ENCODE results near the gene PRDM15. TPM values are rescaled to one million over a fixed set of nuclear protein-coding genes. Genes with fewer than 3 reads are reported as not detected.

Gene PRDM15
- total RNA-seq, 5 donors from 2014 or later (not counting 1 experiment from before 2014, with no cell fraction given), result 17.8 to 22.0 (median 20.7) TPM

DNA sequence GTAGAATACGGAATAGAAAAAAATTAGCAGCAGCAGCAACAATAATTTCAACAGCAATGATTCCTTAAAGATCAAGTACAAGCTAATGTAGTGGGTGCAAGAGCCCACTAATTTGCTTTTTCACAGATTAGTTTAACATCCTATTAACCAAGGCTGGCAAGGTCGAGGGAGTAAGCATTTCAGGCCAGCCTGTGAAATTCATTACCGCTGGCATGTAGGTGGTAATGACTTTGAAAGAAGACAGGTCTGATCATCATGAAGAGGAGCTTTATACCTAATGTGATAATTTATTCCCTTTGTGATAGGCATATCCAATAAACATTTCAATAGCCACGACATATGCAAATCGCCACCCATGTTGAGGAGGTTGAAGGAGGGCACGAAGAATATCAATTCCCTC lies 11.2 kb upstream of the PRDM15 start:
- no peak overlapping the region for H3K4me3 Mint-ChIP-seq
- WGBS (ENCODE audit: insufficient coverage), result no CpG with 5 or more reads among the region's 6 CpGs

DNA sequence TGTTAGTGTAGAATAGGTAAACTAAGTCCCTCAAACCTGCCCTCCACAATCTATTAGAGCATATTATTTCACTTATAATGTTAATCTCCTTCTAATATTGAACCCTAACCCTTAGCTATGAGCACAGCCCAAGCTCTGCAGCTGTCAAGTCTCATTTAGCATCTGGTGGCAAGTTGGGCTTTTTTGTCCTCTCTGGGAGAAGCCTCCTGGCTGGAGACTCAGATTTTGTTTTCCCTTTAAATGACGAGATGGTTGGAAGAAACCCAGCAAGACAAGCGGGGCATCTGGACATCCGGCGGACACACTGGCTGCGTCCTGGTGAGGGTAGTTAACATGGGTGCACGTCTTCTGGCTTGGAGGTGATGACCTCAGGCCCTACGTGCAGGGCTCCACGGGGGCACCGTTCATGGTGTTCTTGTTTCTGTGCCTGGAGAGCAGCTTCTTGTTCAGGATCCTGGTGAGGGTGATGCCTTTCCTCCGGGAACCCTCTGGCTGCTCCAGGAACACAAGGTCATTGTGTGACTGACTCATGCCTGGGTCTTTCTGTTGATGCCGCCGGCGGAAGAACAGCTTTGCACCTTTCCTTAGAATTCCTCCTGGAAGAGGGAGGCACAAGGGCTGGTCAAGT lies 9.7 kb upstream of the PRDM15 start:
- no peak overlapping the region for H3K4me3 Mint-ChIP-seq
- H3K9me3 Mint-ChIP-seq, result no peaks in the 10 kb centered on the region
- no peaks in the 10 kb centered on the region for H3K9me3 ChIP-seq
- peaks cover 0 to 3% of the 10 kb centered on the region in 2 experiments for H3K27me3 ChIP-seq (replicated peaks in 1 of 2; ENCODE audit: control insufficient read depth in 2 of 2, extremely low read depth in 1 of 2, insufficient read depth in 2 of 2, low read length in 1 of 2)
- no peaks in the 10 kb centered on the region for H3K4me1 ChIP-seq (ENCODE audit: control insufficient read depth in 1 of 2, extremely low read depth in 1 of 2, insufficient read depth in 2 of 2, low read length in 2 of 2)
- CTCF ChIA-PET, result no interaction called here
- H3K27ac ChIP-seq (ENCODE audit: low read length), result no peak overlapping the region
- peaks cover 9% of the 10 kb centered on the region for H3K36me3 Mint-ChIP-seq
- H3K36me3 ChIP-seq (ENCODE audit: control insufficient read depth in 2 of 2, extremely low read depth in 1 of 2, insufficient read depth in 1 of 2, low read length in 1 of 2), result peaks cover 0 to 2% of the 10 kb centered on the region in 2 donors
- 97% methylated on average over 12 of the region's 13 CpGs for WGBS (ENCODE audit: insufficient coverage)
- H3K27me3 Mint-ChIP-seq, result no peaks in the 10 kb centered on the region
- H3K4me3 ChIP-seq (ENCODE audit: control insufficient read depth in 1 of 2, extremely low read depth in 1 of 2, low read length in 1 of 2), result no peak overlapping the region
- peaks cover 0 to 8% (median 0%) of the 10 kb centered on the region in 3 donors for H3K4me1 Mint-ChIP-seq
- H3K27ac Mint-ChIP-seq, result no peak overlapping the region
- ATAC-seq (replicated peaks in 1 of 4), result no peak
- POLR2A ChIA-PET, result no interaction called here
- no peak for DNase-seq

More for the DNA sequence above, 11.2 kb upstream of the PRDM15 start:
- Histone ChIP-seq H3K27me3 (replicated peaks in 1 of 2; ENCODE audit: control insufficient read depth in 2 of 2, extremely low read depth in 1 of 2, insufficient read depth in 2 of 2, low read length in 1 of 2) (no peaks in the 10 kb centered on the region), H3K36me3 (ENCODE audit: control insufficient read depth in 2 of 2, extremely low read depth in 1 of 2, insufficient read depth in 1 of 2, low read length in 1 of 2) (peaks cover 4 to 6% of the 10 kb centered on the region in 2 donors), H3K9me3 (no peaks in the 10 kb centered on the region), H3K4me3 (ENCODE audit: control insufficient read depth in 1 of 2, extremely low read depth in 1 of 2, low read length in 1 of 2) (no peak overlapping the region), H3K4me1 (ENCODE audit: control insufficient read depth in 1 of 2, extremely low read depth in 1 of 2, insufficient read depth in 2 of 2, low read length in 2 of 2) (no peaks in the 10 kb centered on the region), H3K27ac (ENCODE audit: low read length) (no peak overlapping the region)
- Mint-ChIP-seq H3K9me3 (no peaks in the 10 kb centered on the region), H3K27me3 (no peaks in the 10 kb centered on the region), H3K27ac (no peak overlapping the region), H3K36me3 (peaks cover 9% of the 10 kb centered on the region), H3K4me1 (peaks cover 2 to 8% (median 3%) of the 10 kb centered on the region in 3 donors)
- no peak for DNase-seq
- ChIA-PET CTCF (no interaction called here), POLR2A (interaction anchor here in 1 of 2 donors (0.5 kb wide), 1 partner anchor 43 kb away, joined by 3 read pairs; no protein-coding TSS in a partner anchor)
- no peak for ATAC-seq (replicated peaks in 1 of 4)

DNA sequence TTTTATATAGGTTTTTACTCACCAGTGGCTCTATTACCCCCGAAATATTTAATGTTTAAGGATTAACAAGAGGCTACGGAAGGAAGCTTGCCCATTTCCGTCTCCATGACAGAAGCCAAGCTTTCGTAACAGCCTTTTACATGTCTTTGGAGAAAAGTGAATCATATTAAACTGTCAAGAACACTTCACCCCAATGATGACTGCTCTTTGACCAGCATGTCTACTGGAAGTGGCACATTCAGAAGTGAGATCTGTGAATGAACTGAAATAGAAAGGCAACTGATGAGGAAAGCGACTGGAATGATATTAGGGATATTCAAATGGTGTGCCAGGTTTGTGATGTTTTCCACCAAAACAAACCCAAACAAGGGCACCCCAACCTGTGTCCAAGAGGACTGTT lies 8.5 kb upstream of the PRDM15 start:
- Mint-ChIP-seq H3K9me3 (no peaks in the 10 kb centered on the region), H3K27me3 (no peaks in the 10 kb centered on the region), H3K36me3 (peaks cover 9% of the 10 kb centered on the region), H3K4me1 (peaks cover 0 to 8% (median 0%) of the 10 kb centered on the region in 3 donors), H3K4me3 (no peak overlapping the region), H3K27ac (no peak overlapping the region)
- ChIA-PET POLR2A (no interaction called here), CTCF (no interaction called here)
- no CpG with 5 or more reads among the region's 5 CpGs for WGBS (ENCODE audit: insufficient coverage)
- Histone ChIP-seq H3K27ac (ENCODE audit: low read length) (no peak overlapping the region), H3K27me3 (replicated peaks in 1 of 2; ENCODE audit: control insufficient read depth in 2 of 2, extremely low read depth in 1 of 2, insufficient read depth in 2 of 2, low read length in 1 of 2) (peaks cover 0 to 6% of the 10 kb centered on the region in 2 experiments), H3K9me3 (no peaks in the 10 kb centered on the region), H3K4me3 (ENCODE audit: control insufficient read depth in 1 of 2, extremely low read depth in 1 of 2, low read length in 1 of 2) (no peak overlapping the region), H3K36me3 (ENCODE audit: control insufficient read depth in 2 of 2, extremely low read depth in 1 of 2, insufficient read depth in 1 of 2, low read length in 1 of 2) (peaks cover 0 to 2% of the 10 kb centered on the region in 2 donors), H3K4me1 (ENCODE audit: control insufficient read depth in 1 of 2, extremely low read depth in 1 of 2, insufficient read depth in 2 of 2, low read length in 2 of 2) (no peaks in the 10 kb centered on the region)
- ATAC-seq (replicated peaks in 1 of 4) (no peak), DNase-seq (no peak)

DNA sequence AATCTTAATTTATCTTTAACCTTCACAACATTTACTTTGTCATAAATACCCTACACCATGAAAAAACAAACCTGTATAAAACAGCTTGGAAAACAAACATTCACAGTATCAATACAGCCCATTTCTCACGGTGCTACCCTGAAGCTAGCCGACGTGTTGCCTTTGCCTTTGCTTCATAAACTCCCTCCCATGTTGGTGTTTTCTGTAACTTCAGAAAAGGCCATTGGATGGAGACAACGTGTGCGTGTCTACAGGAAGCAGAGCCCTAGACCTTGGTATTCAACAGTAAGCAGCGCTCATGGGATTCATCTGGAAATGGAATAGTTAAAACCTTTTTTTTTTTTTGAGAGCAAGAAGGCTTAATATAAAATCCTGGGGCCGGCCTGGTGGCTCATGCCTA lies 7.2 kb upstream of the PRDM15 start:
- H3K9me3 ChIP-seq, result no peaks in the 10 kb centered on the region
- ATAC-seq (replicated peaks in 1 of 4) (no peak), DNase-seq (no peak)
- Mint-ChIP-seq H3K4me1 (peaks cover 0 to 8% (median 0%) of the 10 kb centered on the region in 3 donors), H3K9me3 (no peaks in the 10 kb centered on the region), H3K27ac (no peak overlapping the region), H3K4me3 (no peak overlapping the region), H3K27me3 (no peaks in the 10 kb centered on the region), H3K36me3 (peaks cover 5% of the 10 kb centered on the region)
- no peak overlapping the region for H3K27ac ChIP-seq (ENCODE audit: low read length)
- WGBS (ENCODE audit: insufficient coverage), result 77% methylated on average over 6 of the region's 7 CpGs
- H3K27me3 ChIP-seq (replicated peaks in 1 of 2; ENCODE audit: control insufficient read depth in 2 of 2, extremely low read depth in 1 of 2, insufficient read depth in 2 of 2, low read length in 1 of 2), result peaks cover 0 to 6% of the 10 kb centered on the region in 2 experiments
- no peaks in the 10 kb centered on the region for H3K4me1 ChIP-seq (ENCODE audit: control insufficient read depth in 1 of 2, extremely low read depth in 1 of 2, insufficient read depth in 2 of 2, low read length in 2 of 2)
- peaks cover 0 to 2% of the 10 kb centered on the region in 2 donors for H3K36me3 ChIP-seq (ENCODE audit: control insufficient read depth in 2 of 2, extremely low read depth in 1 of 2, insufficient read depth in 1 of 2, low read length in 1 of 2)
- ChIA-PET POLR2A (no interaction called here), CTCF (no interaction called here)
- no peak overlapping the region for H3K4me3 ChIP-seq (ENCODE audit: control insufficient read depth in 1 of 2, extremely low read depth in 1 of 2, low read length in 1 of 2)

DNA sequence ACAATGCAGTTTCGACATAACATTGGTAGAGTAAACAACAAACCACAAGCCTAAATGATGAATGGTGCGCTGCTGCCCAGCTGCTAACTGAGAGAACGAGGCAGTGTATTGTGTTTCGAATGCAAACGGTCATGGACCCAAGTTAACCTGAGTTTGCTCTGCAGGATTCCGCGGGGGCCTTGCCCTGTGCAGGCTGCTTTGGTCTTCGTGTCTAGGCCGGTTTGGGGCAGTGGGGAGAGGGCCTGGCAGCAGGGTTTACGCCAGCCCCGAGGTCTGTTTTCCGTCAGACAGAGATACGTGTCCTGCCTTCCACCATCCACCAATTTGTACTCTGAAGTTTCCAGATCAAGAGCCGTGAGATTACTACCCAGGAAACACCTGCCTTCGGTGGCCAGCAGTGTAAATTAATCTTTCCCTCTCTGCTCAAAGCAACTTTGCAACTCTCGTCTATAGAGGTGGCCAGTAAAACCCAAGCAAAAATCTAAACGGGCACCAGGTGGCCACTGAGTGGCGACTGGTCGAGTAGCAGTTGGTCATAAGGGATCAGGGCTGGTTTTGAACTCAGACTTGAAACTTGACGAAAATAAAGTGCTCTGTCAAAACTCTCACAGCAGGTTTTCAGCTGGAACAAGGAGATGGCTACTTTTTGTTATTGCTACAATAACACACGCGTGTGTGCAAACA lies 6.3 kb upstream of the PRDM15 start:
- ChIA-PET CTCF (no interaction called here), POLR2A (no interaction called here)
- H3K36me3 ChIP-seq (ENCODE audit: control insufficient read depth in 2 of 2, extremely low read depth in 1 of 2, insufficient read depth in 1 of 2, low read length in 1 of 2), result peaks cover 0 to 2% of the 10 kb centered on the region in 2 donors
- no peak overlapping the region for H3K4me3 Mint-ChIP-seq
- no peak overlapping the region for H3K27ac Mint-ChIP-seq
- H3K27me3 Mint-ChIP-seq, result no peaks in the 10 kb centered on the region
- WGBS (ENCODE audit: insufficient coverage), result 56% methylated on average over 13 of the region's 22 CpGs
- peaks cover 0 to 6% of the 10 kb centered on the region in 2 experiments for H3K27me3 ChIP-seq (replicated peaks in 1 of 2; ENCODE audit: control insufficient read depth in 2 of 2, extremely low read depth in 1 of 2, insufficient read depth in 2 of 2, low read length in 1 of 2)
- no peaks in the 10 kb centered on the region for H3K9me3 ChIP-seq
- peaks cover 5% of the 10 kb centered on the region for H3K36me3 Mint-ChIP-seq
- ATAC-seq (replicated peaks in 1 of 4), result no peak
- H3K4me1 ChIP-seq (ENCODE audit: control insufficient read depth in 1 of 2, extremely low read depth in 1 of 2, insufficient read depth in 2 of 2, low read length in 2 of 2), result no peaks in the 10 kb centered on the region
- peaks cover 0 to 8% (median 0%) of the 10 kb centered on the region in 3 donors for H3K4me1 Mint-ChIP-seq
- no peaks in the 10 kb centered on the region for H3K9me3 Mint-ChIP-seq
- no peak overlapping the region for H3K27ac ChIP-seq (ENCODE audit: low read length)
- no peak for DNase-seq
- no peak overlapping the region for H3K4me3 ChIP-seq (ENCODE audit: control insufficient read depth in 1 of 2, extremely low read depth in 1 of 2, low read length in 1 of 2)

DNA sequence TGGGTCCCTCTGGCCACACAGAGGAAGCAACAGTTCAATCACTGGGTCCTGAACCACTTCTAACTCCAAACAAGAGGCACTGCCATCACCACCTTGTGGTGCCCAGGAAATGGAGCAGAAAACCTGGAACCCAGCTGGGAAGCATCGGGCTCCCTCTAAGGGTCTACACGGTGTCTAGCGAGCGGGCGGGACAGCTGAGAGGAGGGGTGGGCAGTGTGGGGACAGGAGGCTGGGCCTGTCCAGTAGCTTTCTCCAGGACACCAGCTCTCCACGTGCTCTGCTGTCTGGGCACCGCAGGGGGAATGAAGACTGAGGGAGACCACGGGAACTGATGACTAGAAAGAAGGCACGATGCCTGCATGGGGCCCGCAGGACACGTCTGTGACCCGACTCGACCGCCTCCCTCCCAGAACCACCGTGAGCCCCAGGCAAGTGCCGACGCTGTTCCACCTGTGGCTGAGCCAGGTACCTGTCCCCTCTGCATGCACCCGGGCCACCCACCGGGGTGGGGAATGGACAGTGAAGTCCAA lies 5.4 kb upstream of the PRDM15 start:
- no peak overlapping the region for H3K27ac Mint-ChIP-seq
- H3K9me3 ChIP-seq, result no peaks in the 10 kb centered on the region
- no peak overlapping the region for H3K4me3 Mint-ChIP-seq
- H3K9me3 Mint-ChIP-seq, result no peaks in the 10 kb centered on the region
- peaks cover 0 to 2% of the 10 kb centered on the region in 2 donors for H3K36me3 ChIP-seq (ENCODE audit: control insufficient read depth in 2 of 2, extremely low read depth in 1 of 2, insufficient read depth in 1 of 2, low read length in 1 of 2)
- peaks cover 5% of the 10 kb centered on the region for H3K36me3 Mint-ChIP-seq
- H3K27me3 Mint-ChIP-seq, result no peaks in the 10 kb centered on the region
- H3K27ac ChIP-seq (ENCODE audit: low read length), result no peak overlapping the region
- H3K4me3 ChIP-seq (ENCODE audit: control insufficient read depth in 1 of 2, extremely low read depth in 1 of 2, low read length in 1 of 2), result no peak overlapping the region
- no peak for ATAC-seq (replicated peaks in 1 of 4)
- WGBS (ENCODE audit: insufficient coverage), result 88% methylated on average over 13 of the region's 19 CpGs
- H3K4me1 ChIP-seq (ENCODE audit: control insufficient read depth in 1 of 2, extremely low read depth in 1 of 2, insufficient read depth in 2 of 2, low read length in 2 of 2), result peaks cover 0 to 7% of the 10 kb centered on the region in 2 experiments
- POLR2A ChIA-PET, result interaction anchor here in 1 of 2 donors (0.6 kb wide), 1 partner anchor 9 kb away, joined by 3 read pairs; no protein-coding TSS in a partner anchor
- H3K4me1 Mint-ChIP-seq, result peaks cover 4 to 8% (median 4%) of the 10 kb centered on the region in 3 donors
- CTCF ChIA-PET, result no interaction called here
- peaks cover 0 to 6% of the 10 kb centered on the region in 2 experiments for H3K27me3 ChIP-seq (replicated peaks in 1 of 2; ENCODE audit: control insufficient read depth in 2 of 2, extremely low read depth in 1 of 2, insufficient read depth in 2 of 2, low read length in 1 of 2)
- no peak for DNase-seq
